SU-DHL-6 (cell line): ENCODE measurements around the gene CAPN5.

Source experiments
- H2AFZ ChIP-seq: fragments of 200-600 bp; sonication (generic); 2 replicates; pipeline ENCODE4 v1.6.1; 2014; ENCODE audit warnings: low read depth, mild to moderate bottlenecking, moderate library complexity, mixed read lengths, antibody characterized with exemption, low read length; ENCODE audit not compliant: severe bottlenecking
- H3F3A ChIP-seq: fragments of 200-600 bp; shearing (Covaris generic); 2 replicates; pipeline ENCODE4 v1.6.0; 2016; ENCODE audit warnings: antibody characterized with exemption, mild to moderate bottlenecking; ENCODE audit not compliant: insufficient read depth
- H3K27ac ChIP-seq: fragments of 200-600 bp; sonication (generic); 2 replicates; pipeline ENCODE4 v1.5.1; 2016; ENCODE audit warnings: low read depth, mild to moderate bottlenecking, low read length, moderate library complexity, mixed read lengths
- H3K27me3 ChIP-seq: fragments of 200-600 bp; sonication (generic), shearing (Covaris generic); 2 replicates; pipeline ENCODE4 v1.6.0; 2014; ENCODE audit warnings: mild to moderate bottlenecking, low read length
- H3K36me3 ChIP-seq: fragments of 200-600 bp; sonication (generic); 2 replicates; pipeline ENCODE4 v1.6.1; 2014; ENCODE audit warnings: mild to moderate bottlenecking, low read length, mixed read lengths
- H3K4me2 ChIP-seq: fragments of 300-600, 200-600 bp; shearing (Covaris generic), sonication (generic); 2 replicates; pipeline ENCODE4 v1.6.0; 2014; ENCODE audit warnings: low read length, low read depth, mild to moderate bottlenecking; ENCODE audit not compliant: poor library complexity, severe bottlenecking
- H3K4me3 ChIP-seq: fragments of 200-600 bp; sonication (generic); 2 replicates; pipeline ENCODE4 v1.5.1; 2014; ENCODE audit warnings: antibody characterized with exemption, low read length, mild to moderate bottlenecking, mixed read lengths; ENCODE audit not compliant: insufficient read depth, poor library complexity, severe bottlenecking
- H3K79me2 ChIP-seq: fragments of 200-600 bp; sonication (generic); 2 replicates; pipeline ENCODE4 v1.6.1; 2014; ENCODE audit warnings: mild to moderate bottlenecking, low read length, moderate library complexity; ENCODE audit not compliant: insufficient read depth
- H3K9ac ChIP-seq: fragments of 200-600 bp; sonication (generic); 2 replicates; pipeline ENCODE4 v1.7.0; 2014; ENCODE audit warnings: mild to moderate bottlenecking, low read length
- H3K9me2 ChIP-seq: fragments of 200-600 bp; sonication (generic); replicated peaks from 2 replicates; pipeline ENCODE4 v1.6.1; 2014; ENCODE audit warnings: low read length; ENCODE audit not compliant: insufficient read depth
- H3K9me3 ChIP-seq: fragments of 200-600 bp; sonication (generic); 2 replicates; pipeline ENCODE4 v1.6.1; 2014; ENCODE audit warnings: low read length, mixed read lengths; ENCODE audit not compliant: insufficient read depth
- H4K20me1 ChIP-seq: fragments of 200-600 bp; sonication (generic); 2 replicates; pipeline ENCODE4 v1.6.1; 2014; ENCODE audit warnings: low read depth, mild to moderate bottlenecking, antibody characterized with exemption, low read length, moderate library complexity, mixed read lengths
- EZH2phosphoT487 ChIP-seq: fragments of 200-600 bp; sonication (generic), shearing (Covaris generic); conservative IDR thresholded peaks from 2 replicates; pipeline ENCODE4 v1.6.1; 2018; ENCODE audit warnings: mild to moderate bottlenecking, antibody characterized with exemption, low read length, moderate library complexity, mixed read lengths
- TF ChIP-seq, protein P1 (sequence below): fragments of 200-600 bp; sonication (generic); IDR thresholded peaks from one replicate; pipeline ENCODE4 v1.5.1; 2017; ENCODE audit warnings: antibody characterized with exemption, mild to moderate bottlenecking, low read length, moderate library complexity; ENCODE audit not compliant: insufficient read depth, poor library complexity, severe bottlenecking

The CAPN5 gene

DNA sequence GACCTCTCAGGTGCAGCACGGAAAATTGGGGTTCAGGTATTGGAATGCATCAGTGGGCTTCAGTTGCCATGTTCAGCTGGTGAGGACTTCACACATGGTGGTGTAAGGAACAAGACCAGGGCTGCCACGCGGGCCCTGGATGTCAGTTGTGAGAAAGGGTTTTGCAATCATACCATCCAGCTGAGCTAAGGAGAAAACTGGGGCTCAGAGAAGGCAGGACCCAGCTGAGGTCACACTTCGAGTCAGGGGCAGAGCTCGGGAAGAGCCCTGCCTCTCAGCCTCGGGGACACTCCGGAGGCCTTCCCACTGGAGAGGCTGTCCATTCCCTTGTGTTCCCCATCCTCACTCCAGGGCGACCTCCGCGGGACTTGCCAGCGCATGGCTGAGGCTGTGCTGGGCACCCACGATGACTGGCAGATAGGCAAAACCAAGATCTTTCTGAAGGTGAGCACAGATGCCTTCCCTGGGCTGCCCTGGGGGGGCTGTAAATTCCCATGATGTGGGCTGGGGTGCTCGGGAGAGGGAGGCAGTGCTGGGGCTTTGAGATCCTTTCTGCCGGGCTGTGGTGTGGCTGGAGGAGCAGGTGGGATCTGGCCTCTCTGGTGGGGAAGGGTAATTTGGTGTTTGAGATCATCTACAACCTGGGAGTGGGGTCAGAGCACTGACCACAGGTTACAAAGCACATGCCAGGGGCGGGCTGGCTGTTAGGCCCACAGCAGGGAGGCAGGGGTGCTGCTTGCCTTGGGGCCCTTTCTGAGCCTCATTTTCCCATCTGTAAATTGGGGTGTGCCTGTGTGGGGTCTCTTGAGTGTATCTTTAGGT, 108.5 kb downstream of the CAPN5 start:
- Histone ChIP-seq H3K9me2 (no peaks in the 10 kb centered on the region), H2AFZ (no peak overlapping the region), H3K36me3 (no peaks in the 10 kb centered on the region), H3F3A (no peaks in the 10 kb centered on the region), H3K27me3 (no peaks in the 10 kb centered on the region), H3K27ac (no peak overlapping the region), H3K9ac (no peak overlapping the region), H3K4me3 (no peak overlapping the region), H3K79me2 (no peaks in the 10 kb centered on the region), H4K20me1 (no peaks in the 10 kb centered on the region), H3K4me2 (no peak overlapping the region), H3K9me3 (no peaks in the 10 kb centered on the region)
- TF ChIP-seq, protein P1, sequence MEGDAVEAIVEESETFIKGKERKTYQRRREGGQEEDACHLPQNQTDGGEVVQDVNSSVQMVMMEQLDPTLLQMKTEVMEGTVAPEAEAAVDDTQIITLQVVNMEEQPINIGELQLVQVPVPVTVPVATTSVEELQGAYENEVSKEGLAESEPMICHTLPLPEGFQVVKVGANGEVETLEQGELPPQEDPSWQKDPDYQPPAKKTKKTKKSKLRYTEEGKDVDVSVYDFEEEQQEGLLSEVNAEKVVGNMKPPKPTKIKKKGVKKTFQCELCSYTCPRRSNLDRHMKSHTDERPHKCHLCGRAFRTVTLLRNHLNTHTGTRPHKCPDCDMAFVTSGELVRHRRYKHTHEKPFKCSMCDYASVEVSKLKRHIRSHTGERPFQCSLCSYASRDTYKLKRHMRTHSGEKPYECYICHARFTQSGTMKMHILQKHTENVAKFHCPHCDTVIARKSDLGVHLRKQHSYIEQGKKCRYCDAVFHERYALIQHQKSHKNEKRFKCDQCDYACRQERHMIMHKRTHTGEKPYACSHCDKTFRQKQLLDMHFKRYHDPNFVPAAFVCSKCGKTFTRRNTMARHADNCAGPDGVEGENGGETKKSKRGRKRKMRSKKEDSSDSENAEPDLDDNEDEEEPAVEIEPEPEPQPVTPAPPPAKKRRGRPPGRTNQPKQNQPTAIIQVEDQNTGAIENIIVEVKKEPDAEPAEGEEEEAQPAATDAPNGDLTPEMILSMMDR: no peak
- no peak for TF ChIP-seq EZH2phosphoT487
